Neutrophil (primary cell): ENCODE data around the gene XPNPEP2.

ENCODE experiments used
- H3K27ac ChIP-seq: fragments of 200-600 bp; sonication (generic); 2 replicates; pipeline ENCODE4 v1.5.1; 2016; ENCODE audit warnings: mild to moderate bottlenecking, moderate library complexity
- H3K27me3 ChIP-seq: fragments of 200-600 bp; sonication (generic); 2 replicates; pipeline ENCODE4 v1.6.0; 2016; ENCODE audit warnings: mild to moderate bottlenecking
- H3K36me3 ChIP-seq: fragments of 200-600 bp; sonication (generic); 2 replicates; pipeline ENCODE4 v1.5.1; 2017
- H3K4me1 ChIP-seq, 2 experiments: fragments of 200-600 bp in 1 of 2; sonication (generic) in 1 of 2; 1 replicate in 1 of 2; 2 replicates in 1 of 2; pipeline versions ENCODE4 v1.5.1 to v1.6.1; 2013 to 2016; ENCODE audit warnings: low read depth in 1 of 2, low read length in 1 of 2, mild to moderate bottlenecking in 1 of 2, moderate library complexity in 1 of 2; ENCODE audit not compliant: control insufficient read depth in 1 of 2, insufficient read depth in 1 of 2
- H3K4me3 ChIP-seq, 2 experiments: fragments of 200-600 bp in 1 of 2; sonication (generic) in 1 of 2; 1 replicate in 1 of 2; 2 replicates in 1 of 2; pipeline ENCODE4 v1.5.1; 2013 to 2016; ENCODE audit warnings: low read depth in 1 of 2, low read length in 1 of 2, mild to moderate bottlenecking in 1 of 2, moderate library complexity in 1 of 2
- H3K9me3 ChIP-seq: fragments of 200-600 bp; sonication (generic); 2 replicates; pipeline ENCODE4 v1.5.1; 2016
- CTCF ChIP-seq: fragments of 200-600 bp; sonication (generic); IDR thresholded peaks from 2 replicates; pipeline ENCODE4 v1.5.1; 2016; ENCODE audit warnings: antibody characterized with exemption

XPNPEP2 gene

GRCh38 chrX:129802863-129803262 lies 64.1 kb downstream of the XPNPEP2 start:
- Histone ChIP-seq H3K36me3 (peaks cover 24% of the 10 kb centered on the region), H3K27ac (no peak overlapping the region), H3K27me3 (no peaks in the 10 kb centered on the region), H3K4me3 (no peak overlapping the region), H3K4me1 (peaks cover under 1 to 4% of the 10 kb centered on the region in 2 experiments), H3K9me3 (no peaks in the 10 kb centered on the region)
- no peak for TF ChIP-seq CTCF

GRCh38 chrX:129804806-129805205 lies 66.0 kb downstream of the XPNPEP2 start:
- Histone ChIP-seq H3K4me1 (peaks cover 17 to 22% of the 10 kb centered on the region in 2 experiments), H3K27ac (no peak overlapping the region), H3K36me3 (peaks cover 4% of the 10 kb centered on the region), H3K27me3 (no peaks in the 10 kb centered on the region), H3K9me3 (no peaks in the 10 kb centered on the region), H3K4me3 (no peak overlapping the region)
- TF ChIP-seq CTCF, result no peak

- Histone ChIP-seq H3K27me3 (no peaks in the 10 kb centered on the region), H3K27ac (no peak overlapping the region), H3K9me3 (no peaks in the 10 kb centered on the region), H3K4me1 (peaks cover 17 to 25% of the 10 kb centered on the region in 2 experiments), H3K4me3 (no peak overlapping the region), H3K36me3 (no peaks in the 10 kb centered on the region)
- no peak for TF ChIP-seq CTCF
These were observed 69.5 kb downstream of the XPNPEP2 start for GRCh38 chrX:129808158-129808828.

GRCh38 chrX:129808829-129809796 lies 70.3 kb downstream of the XPNPEP2 start:
- Histone ChIP-seq H3K9me3 (no peaks in the 10 kb centered on the region), H3K4me3 (no peak overlapping the region), H3K27ac (no peak overlapping the region), H3K4me1 (peaks cover 17 to 25% of the 10 kb centered on the region in 2 experiments), H3K27me3 (no peaks in the 10 kb centered on the region), H3K36me3 (no peaks in the 10 kb centered on the region)
- no peak for TF ChIP-seq CTCF

GRCh38 chrX:129813662-129814368 lies 75.0 kb downstream of the XPNPEP2 start:
- TF ChIP-seq CTCF, result no peak
- Histone ChIP-seq H3K27me3 (no peaks in the 10 kb centered on the region), H3K27ac (no peak overlapping the region), H3K4me1 (peaks cover 9 to 13% of the 10 kb centered on the region in 2 experiments), H3K36me3 (no peaks in the 10 kb centered on the region), H3K9me3 (no peaks in the 10 kb centered on the region), H3K4me3 (no peak overlapping the region)
